GOT3 (cell line): ENCODE data around the gene DLGAP4.

Source experiments
- DNase-seq: peaks from one replicate; lab custom pipeline; 2025; ENCODE audit warnings: mixed read lengths; lab: John Stamatoyannopoulos, UW

Gene DLGAP4

GRCh38 chr20:36477475-36477874 lies 171.3 kb downstream of the DLGAP4 start:
- DNase-seq: no peak

- no peak for DNase-seq
These were observed 172.2 kb downstream of the DLGAP4 start for GRCh38 chr20:36478137-36478905.

- DNase-seq: no peak
These were observed 173.8 kb downstream of the DLGAP4 start for GRCh38 chr20:36479938-36480337.

GRCh38 chr20:36480456-36481048 lies 174.4 kb downstream of the DLGAP4 start:
- no peak for DNase-seq

GRCh38 chr20:36481380-36482043 lies 175.4 kb downstream of the DLGAP4 start:
- DNase-seq: no peak

GRCh38 chr20:36482044-36482473 lies 175.9 kb downstream of the DLGAP4 start:
- no peak for DNase-seq

- DNase-seq: no peak
These were observed 177.2 kb downstream of the DLGAP4 start for GRCh38 chr20:36483209-36483918.

GRCh38 chr20:36483919-36484808 lies 178.0 kb downstream of the DLGAP4 start:
- no peak for DNase-seq

- DNase-seq: no peak
These were observed 179.1 kb downstream of the DLGAP4 start for GRCh38 chr20:36485286-36485685.

GRCh38 chr20:36487069-36487468 lies 180.9 kb downstream of the DLGAP4 start:
- DNase-seq: no peak

- DNase-seq: no peak
These were observed 184.1 kb downstream of the DLGAP4 start for GRCh38 chr20:36490191-36490590.

GRCh38 chr20:36491901-36492617 lies 185.9 kb downstream of the DLGAP4 start:
- DNase-seq: no peak

GRCh38 chr20:36493051-36493800 lies 187.1 kb downstream of the DLGAP4 start:
- DNase-seq: no peak

GRCh38 chr20:36493801-36494114 lies 187.6 kb downstream of the DLGAP4 start:
- DNase-seq: no peak

GRCh38 chr20:36496707-36497669 lies 190.8 kb downstream of the DLGAP4 start:
- DNase-seq: no peak

- DNase-seq: no peak
These were observed 191.7 kb downstream of the DLGAP4 start for GRCh38 chr20:36497856-36498255.

- no peak for DNase-seq
These were observed 192.4 kb downstream of the DLGAP4 start for GRCh38 chr20:36498386-36499179.

GRCh38 chr20:36499211-36499610 lies 193.1 kb downstream of the DLGAP4 start:
- DNase-seq: no peak
